GM12873 (cell line): ENCODE results near the gene CAMK1.

Source experiments
- TF ChIP-seq, protein P1 (sequence below): IDR thresholded peaks from 2 replicates; pipeline ENCODE4 v1.5.1; 2012; ENCODE audit warnings: low read depth, mild to moderate bottlenecking, moderate library complexity, low read length, control low read depth; ENCODE audit not compliant: insufficient read depth; ENCODE audit errors: missing control alignments

The CAMK1 gene

DNA sequence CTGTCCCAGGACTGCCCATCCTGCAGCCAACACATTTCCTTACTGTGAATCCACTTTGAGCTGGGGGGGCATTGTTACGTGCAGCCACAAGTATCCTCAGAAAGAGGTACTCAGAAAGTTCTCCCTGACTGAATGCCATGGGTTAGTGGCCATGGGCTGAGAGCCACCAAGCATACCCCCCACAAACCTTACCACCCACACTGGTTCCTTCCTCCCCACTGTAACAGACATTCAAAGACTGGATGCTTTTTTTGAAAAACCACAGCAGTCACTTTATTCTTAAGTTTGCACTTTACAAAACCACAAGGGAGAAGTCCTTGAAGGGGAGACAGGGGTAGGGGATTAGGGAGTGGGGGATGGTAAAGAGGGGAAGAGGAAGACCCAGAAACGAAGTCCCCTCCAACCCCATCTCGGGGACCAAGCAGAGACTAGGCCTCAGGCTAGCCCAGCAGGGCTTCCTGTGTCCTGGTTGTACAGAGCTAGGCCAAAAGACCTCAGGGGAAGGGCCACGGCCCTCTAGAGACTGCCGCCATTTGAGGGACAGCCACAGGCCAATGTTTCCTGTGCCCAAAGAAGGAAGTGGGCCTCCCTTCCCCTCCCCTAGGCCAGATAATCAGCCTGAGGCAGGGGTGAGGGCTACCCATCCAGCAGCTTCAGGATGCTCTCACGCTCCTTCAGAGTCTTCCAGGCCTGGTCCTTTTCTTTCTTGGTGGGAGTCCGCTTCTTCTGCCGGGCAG, 10.1 kb upstream of the CAMK1 start:
- TF ChIP-seq, protein P1, sequence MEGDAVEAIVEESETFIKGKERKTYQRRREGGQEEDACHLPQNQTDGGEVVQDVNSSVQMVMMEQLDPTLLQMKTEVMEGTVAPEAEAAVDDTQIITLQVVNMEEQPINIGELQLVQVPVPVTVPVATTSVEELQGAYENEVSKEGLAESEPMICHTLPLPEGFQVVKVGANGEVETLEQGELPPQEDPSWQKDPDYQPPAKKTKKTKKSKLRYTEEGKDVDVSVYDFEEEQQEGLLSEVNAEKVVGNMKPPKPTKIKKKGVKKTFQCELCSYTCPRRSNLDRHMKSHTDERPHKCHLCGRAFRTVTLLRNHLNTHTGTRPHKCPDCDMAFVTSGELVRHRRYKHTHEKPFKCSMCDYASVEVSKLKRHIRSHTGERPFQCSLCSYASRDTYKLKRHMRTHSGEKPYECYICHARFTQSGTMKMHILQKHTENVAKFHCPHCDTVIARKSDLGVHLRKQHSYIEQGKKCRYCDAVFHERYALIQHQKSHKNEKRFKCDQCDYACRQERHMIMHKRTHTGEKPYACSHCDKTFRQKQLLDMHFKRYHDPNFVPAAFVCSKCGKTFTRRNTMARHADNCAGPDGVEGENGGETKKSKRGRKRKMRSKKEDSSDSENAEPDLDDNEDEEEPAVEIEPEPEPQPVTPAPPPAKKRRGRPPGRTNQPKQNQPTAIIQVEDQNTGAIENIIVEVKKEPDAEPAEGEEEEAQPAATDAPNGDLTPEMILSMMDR, result no peak

DNA sequence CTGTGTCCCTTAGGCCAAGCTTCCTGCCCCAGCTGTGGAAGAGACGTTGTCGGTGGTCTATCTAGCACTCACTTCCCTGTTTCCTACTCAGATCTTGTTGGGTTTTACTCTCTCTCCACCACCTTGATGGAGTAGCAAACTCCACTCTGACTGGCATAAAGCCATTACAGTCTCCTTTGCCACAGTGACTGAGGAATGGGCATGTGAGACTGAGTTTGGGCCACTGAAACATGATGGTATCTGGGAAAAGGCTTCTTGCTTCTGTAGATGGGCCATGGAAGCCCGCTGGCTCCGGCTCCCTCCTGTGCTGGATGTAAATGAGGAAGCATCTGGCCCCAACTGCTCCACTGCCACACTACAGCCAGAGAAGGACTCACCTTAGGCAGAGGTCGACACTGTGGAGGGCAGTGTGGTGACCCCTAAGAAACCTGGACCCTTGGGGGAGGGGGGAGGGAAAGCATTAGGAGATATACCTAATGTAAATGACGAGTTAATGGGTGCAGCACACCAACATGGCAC, 9.4 kb upstream of the CAMK1 start:
- TF ChIP-seq, protein P1, result no peak

DNA sequence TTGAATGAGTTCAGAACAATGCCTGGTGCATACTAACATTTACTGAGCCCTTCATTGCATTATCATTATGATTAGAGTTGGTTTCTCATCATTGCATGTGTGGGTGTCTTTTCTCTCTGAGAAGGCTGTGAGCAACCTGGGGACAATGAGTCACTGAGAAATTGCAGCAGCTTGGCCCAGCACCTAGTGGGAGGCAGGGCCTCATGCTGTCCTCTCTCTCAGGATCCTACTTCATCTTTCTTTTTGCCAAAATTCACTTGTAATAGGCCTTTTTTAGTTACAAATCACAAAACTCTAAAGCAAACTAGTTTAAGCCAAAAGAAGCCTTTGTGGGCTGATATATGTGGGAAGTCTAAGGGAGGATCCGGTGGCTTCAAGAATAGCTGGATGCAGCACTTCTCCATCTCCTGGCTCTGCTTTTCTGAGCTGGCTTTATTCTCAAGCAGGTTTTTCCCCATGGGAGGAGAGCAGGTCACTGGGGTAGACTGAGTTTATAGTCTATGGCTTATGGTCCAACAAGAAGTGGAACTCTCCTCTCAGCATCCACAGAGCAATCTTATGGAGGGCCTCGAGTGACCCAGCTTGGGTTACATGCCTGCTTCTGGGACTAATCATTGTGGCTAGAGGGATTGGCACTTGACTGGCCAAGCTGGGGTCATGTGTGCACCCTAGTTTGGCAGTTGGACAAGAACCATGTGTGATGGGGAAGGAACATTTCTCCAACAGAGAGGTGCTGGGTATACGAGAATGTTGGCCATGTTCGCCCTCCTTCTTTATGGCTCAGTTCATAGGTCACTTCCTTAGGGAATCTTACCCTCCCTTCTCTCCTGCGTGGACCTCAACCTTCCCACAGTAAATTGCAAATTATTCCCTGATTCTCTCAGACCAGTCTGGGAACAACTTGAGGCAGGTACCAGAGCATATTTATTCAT, 8.7 kb upstream of the CAMK1 start:
- TF ChIP-seq, protein P1, result no peak

DNA sequence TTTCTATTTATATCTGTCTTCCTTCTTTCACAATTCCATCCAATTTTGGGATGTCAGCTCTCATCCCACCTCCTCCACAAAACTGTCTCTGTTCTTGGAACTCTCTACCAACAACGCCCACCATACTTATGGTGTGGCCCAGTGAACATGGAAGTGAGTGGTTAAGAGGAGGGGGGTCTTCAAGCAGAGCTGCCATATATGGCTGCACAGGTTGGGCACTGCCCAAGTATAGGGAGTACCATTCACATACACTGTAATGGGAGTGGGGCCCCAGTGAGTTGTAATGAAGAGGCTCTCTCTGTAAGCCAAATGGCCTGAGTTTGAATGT, 7.9 kb upstream of the CAMK1 start:
- TF ChIP-seq, protein P1, result no peak

DNA sequence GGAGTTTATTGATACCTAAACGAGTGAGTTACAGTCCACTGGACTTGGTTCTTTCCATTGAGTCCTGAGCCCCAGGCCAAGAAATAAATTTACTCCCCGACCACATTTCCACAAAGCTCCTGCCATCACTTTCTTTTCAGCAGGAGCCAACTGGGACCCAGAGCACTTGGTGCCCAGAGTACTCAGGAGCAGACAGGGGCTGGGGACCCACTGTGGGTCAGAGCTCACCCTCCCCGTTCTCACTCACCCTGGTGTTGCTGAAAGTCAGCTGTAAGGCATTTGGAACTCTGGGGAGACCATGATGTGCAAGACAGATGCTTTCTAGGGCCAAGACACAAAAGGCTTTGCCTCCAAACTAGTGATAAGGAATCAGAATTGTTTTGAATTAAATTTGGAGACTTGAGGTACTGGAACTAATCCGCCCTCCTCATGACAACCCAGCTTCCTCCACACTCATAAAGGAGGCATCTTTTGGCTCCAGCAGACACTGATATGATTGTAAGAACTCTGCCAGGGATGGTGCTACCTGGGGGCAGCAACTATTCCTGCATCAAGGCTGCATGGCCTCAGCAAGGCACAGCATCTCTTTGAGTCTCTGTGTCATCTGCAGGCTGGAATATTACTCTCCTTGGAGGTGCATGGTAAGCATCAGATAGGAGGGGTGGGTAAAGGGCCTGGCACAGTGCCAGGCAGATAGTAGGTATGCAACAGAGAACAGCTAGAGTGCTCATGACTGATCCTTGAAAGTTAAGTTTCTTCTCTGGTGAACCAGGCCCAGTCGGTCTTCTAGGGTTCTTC, 7.3 kb upstream of the CAMK1 start:
- TF ChIP-seq, protein P1, result no peak

DNA sequence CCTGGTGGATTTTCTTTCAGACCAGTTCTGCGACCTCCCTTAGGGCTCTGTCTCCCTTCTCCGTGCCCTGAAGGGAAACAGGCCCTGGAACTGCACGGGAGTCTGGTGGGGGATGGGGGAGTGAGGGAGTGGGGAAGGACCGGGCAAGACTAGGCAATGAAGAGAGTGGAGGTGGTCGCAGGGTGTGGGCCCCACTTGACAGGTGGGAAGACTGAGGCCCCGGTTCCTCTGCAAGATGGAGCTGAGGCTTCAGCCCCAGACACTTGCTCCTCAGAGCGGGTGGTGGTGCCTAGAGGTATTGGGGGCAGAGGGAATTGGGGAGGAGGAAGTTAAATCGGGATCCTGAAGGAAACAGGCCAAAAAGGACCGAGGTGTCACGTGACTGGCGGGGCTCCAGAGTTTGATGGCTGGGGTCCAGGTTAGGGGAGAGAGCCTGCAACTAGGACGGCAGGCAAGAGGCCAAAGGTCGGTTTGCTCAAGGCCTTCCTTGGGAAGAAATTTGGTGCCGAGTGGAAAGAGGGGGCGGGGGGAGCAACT, 597 bp upstream of the CAMK1 start:
- TF ChIP-seq, protein P1, result no peak
